ENCODE results near the gene C10orf67. TPM values are rescaled to one million over a fixed set of nuclear protein-coding genes. Genes with fewer than 3 reads are reported as not detected.

Gene C10orf67
- total and polyA plus RNA-seq, 9 of the 15 experiments (the other 6 are each of a cell fraction or from before 2014, with no cell fraction given): not detected

GRCh38 chr10:23263441-23264164 lies 81.0 kb downstream of the C10orf67 start:
- H3K9me1 ChIP-seq (ENCODE audit: control insufficient read depth, insufficient read depth, low read length): no peaks in the 10 kb centered on the region
- peaks cover 0 to 8% of the 10 kb centered on the region in 2 experiments; a peak in 1 of 5 replicates for H3K27me3 ChIP-seq (ENCODE audit: control insufficient read depth in 2 of 2, insufficient read depth in 2 of 2, low read length in 2 of 2)
- no TSS peak for BruUV-seq (replicated peaks)
- no peak for DNase-seq (ENCODE audit: extremely low read depth in 1 of 4, low spot score in 3 of 4)
- H3K36me3 ChIP-seq (ENCODE audit: control insufficient read depth, insufficient read depth, low read length): no peaks in the 10 kb centered on the region
- no peak overlapping the region for H2AFZ ChIP-seq (ENCODE audit: low read depth, low read length)
- ChIA-PET CTCF (ENCODE audit: low intra/inter-chr PET ratio) (no interaction called here), POLR2A (interaction anchor here (1.0 kb wide), 1 partner anchor 18 kb away, joined by 3 read pairs; no protein-coding TSS in a partner anchor)
- no peaks in the 10 kb centered on the region for H3K79me2 ChIP-seq (ENCODE audit: control insufficient read depth, insufficient read depth, low read length)
- H3K4me1 ChIP-seq (replicated peaks in 1 of 2; ENCODE audit: control insufficient read depth in 2 of 2, insufficient read depth in 2 of 2, low read length in 2 of 2): no peaks in the 10 kb centered on the region
- TF ChIP-seq HDGF (IDR thresholded peaks at IDR 0.05): no peak
- no peak for TF ChIP-seq NFE2 (IDR thresholded peaks at IDR 0.05; ENCODE audit: low read depth)
- TF ChIP-seq CTBP1 (IDR thresholded peaks at IDR 0.05; ENCODE audit: borderline replicate concordance): no peak
- no peak for TF ChIP-seq ZNF146 (CRISPR knock-in tag; IDR thresholded peaks at IDR 0.05; ENCODE audit: unreplicated experiment)
- no peak for TF ChIP-seq ARID1B (IDR thresholded peaks at IDR 0.05)
- no peak for TF ChIP-seq ZNF212 (CRISPR knock-in tag; IDR thresholded peaks at IDR 0.05)
- no peak for TF ChIP-seq MECOM (CRISPR knock-in tag; IDR thresholded peaks at IDR 0.05)
- no peak for TF ChIP-seq MYBL2 (IDR thresholded peaks at IDR 0.05; ENCODE audit: low read depth)
- no peak for TF ChIP-seq MYBL2 (CRISPR knock-in tag; IDR thresholded peaks at IDR 0.05; ENCODE audit: borderline replicate concordance)
- no peak for TF ChIP-seq TRIM28 (IDR thresholded peaks at IDR 0.05)
- TF ChIP-seq ZNF780A (CRISPR knock-in tag; IDR thresholded peaks at IDR 0.05): no peak
- no peak for TF ChIP-seq E2F5 (CRISPR knock-in tag; IDR thresholded peaks at IDR 0.05)
- TF ChIP-seq FOS (IDR thresholded peaks at IDR 0.05; ENCODE audit: extremely low read depth, insufficient read length): no peak
- no peak for TF ChIP-seq FIP1L1 (IDR thresholded peaks at IDR 0.05; ENCODE audit: low read depth, low read length, poor library complexity, severe bottlenecking)
- no peak for TF ChIP-seq SMARCB1 (IDR thresholded peaks at IDR 0.05; ENCODE audit: insufficient read length, low read depth)
- TF ChIP-seq FOXJ2 (tag; IDR thresholded peaks at IDR 0.05): no peak
- no peak for TF ChIP-seq ZNF695 (CRISPR knock-in tag; IDR thresholded peaks at IDR 0.05)
- TF ChIP-seq TFAP4 (CRISPR knock-in tag; IDR thresholded peaks at IDR 0.05; ENCODE audit: borderline replicate concordance): no peak
- no peak for TF ChIP-seq ZC3H8 (IDR thresholded peaks at IDR 0.05)
- no peak for TF ChIP-seq HNRNPK (IDR thresholded peaks at IDR 0.05; ENCODE audit: low read depth, low read length, poor library complexity, severe bottlenecking)
- no peak overlapping the region for H3K9ac ChIP-seq (ENCODE audit: insufficient read depth in 1 of 2, low read depth in 2 of 2, low read length in 2 of 2)
- no peak for FAIRE-seq
- H3K27ac ChIP-seq (ENCODE audit: extremely low read depth, low read depth, low read length): no peak overlapping the region
- in situ Hi-C loops (cut with MboI): no loop called here
- no peak overlapping the region for H3K4me2 ChIP-seq (ENCODE audit: insufficient read depth, low read length)
- no peak for ATAC-seq
- H3K4me3 ChIP-seq: no peak overlapping the region
- WGBS (ENCODE audit: insufficient coverage, low coverage, missing lambda C conversion rate): under 1% methylated on average over 9 of the region's 9 CpGs
- H3K9me3 ChIP-seq (replicated peaks; ENCODE audit: control insufficient read depth, insufficient read depth, low read depth, low read length): no peaks in the 10 kb centered on the region; the same call in 1 of the 2 replicates
- intact Hi-C loops (cut with micrococcal nuclease): no loop called here
- H4K20me1 ChIP-seq (replicated peaks; ENCODE audit: control insufficient read depth, insufficient read depth, low read length): no peaks in the 10 kb centered on the region

Measured in K562 (cell line).